ENCODE data around the gene SUN3.

- TF ChIP-seq CTCF (IDR thresholded peaks at IDR 0.05) (no peak), POLR2A (IDR thresholded peaks at IDR 0.05) (no peak)
These were observed 48.5 kb upstream of the SUN3 start for GRCh38 chr7:48077423-48077822.

Measured in uterus (tissue), 2 donors.